Measurements from ENCODE around the gene GALNT2.

GALNT2 gene

DNA sequence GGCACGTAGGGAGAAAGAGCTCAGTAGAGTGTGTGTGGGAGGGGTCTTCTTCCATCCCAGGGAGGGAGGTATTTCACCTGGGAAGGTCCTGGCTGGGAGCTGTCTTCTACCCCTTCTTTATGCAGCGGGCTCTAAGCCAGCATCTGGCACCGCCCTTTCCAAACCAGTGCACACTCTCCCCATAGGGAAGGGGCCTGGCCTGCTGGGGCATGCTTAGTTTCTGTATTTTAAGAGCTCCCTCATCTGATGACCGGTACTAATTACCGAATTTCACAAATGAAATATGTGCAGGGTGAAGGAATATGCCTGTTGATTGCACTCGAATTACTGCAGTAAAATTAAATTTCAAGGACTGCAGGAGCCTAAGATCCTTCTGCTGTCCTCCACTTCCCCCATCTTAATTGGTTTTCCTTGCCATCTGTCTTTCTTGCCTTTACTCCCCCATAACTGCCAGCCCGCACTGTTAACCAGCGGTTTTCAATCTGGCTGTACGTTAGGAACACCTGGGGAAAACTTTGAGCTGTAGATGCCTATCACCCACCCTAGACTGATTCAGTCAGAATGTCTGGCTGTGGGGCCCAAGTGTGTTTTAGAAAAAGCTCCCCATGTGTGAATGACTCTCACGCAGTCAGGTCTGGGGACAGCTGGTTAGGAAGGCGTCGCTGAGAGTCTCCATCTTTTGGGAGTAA lies 20.1 kb downstream of the GALNT2 start:
- Histone ChIP-seq H3K9me2 (replicated peaks; ENCODE audit: low read depth, low read length) (no peaks in the 10 kb centered on the region), H3K4me2 (ENCODE audit: low read depth, low read length, poor library complexity, severe bottlenecking) (no peak overlapping the region), H3K79me2 (ENCODE audit: insufficient read depth, low read length) (peaks cover 100% of the 10 kb centered on the region), H3K9ac (ENCODE audit: low read depth, low read length, poor library complexity, severe bottlenecking) (no peak overlapping the region), H2AFZ (ENCODE audit: low read length) (no peak overlapping the region), H3K27me3 (ENCODE audit: insufficient read depth, low read length, poor library complexity, severe bottlenecking) (no peaks in the 10 kb centered on the region), H4K20me1 (ENCODE audit: insufficient read depth, low read length, poor library complexity, severe bottlenecking) (peaks cover 90% of the 10 kb centered on the region), H3K36me3 (ENCODE audit: insufficient read depth, low read length) (peaks cover 33% of the 10 kb centered on the region; the same call in 1 of the 2 replicates), H3K9me3 (ENCODE audit: insufficient read depth, low read depth, low read length) (no peaks in the 10 kb centered on the region), H3F3A (ENCODE audit: low read depth) (no peaks in the 10 kb centered on the region), H3K4me3 (ENCODE audit: low read length, poor library complexity, severe bottlenecking) (no peak overlapping the region), H3K4me1 (ENCODE audit: insufficient read depth, low read length, poor library complexity, severe bottlenecking) (peaks cover 30% of the 10 kb centered on the region)
- no peak for TF ChIP-seq EZH2phosphoT487 (IDR thresholded peaks at IDR 0.05; ENCODE audit: borderline replicate concordance)
- TF ChIP-seq, protein P1, sequence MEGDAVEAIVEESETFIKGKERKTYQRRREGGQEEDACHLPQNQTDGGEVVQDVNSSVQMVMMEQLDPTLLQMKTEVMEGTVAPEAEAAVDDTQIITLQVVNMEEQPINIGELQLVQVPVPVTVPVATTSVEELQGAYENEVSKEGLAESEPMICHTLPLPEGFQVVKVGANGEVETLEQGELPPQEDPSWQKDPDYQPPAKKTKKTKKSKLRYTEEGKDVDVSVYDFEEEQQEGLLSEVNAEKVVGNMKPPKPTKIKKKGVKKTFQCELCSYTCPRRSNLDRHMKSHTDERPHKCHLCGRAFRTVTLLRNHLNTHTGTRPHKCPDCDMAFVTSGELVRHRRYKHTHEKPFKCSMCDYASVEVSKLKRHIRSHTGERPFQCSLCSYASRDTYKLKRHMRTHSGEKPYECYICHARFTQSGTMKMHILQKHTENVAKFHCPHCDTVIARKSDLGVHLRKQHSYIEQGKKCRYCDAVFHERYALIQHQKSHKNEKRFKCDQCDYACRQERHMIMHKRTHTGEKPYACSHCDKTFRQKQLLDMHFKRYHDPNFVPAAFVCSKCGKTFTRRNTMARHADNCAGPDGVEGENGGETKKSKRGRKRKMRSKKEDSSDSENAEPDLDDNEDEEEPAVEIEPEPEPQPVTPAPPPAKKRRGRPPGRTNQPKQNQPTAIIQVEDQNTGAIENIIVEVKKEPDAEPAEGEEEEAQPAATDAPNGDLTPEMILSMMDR (conservative IDR thresholded peaks at IDR 0.05; ENCODE audit: low read length) = no peak

DNA sequence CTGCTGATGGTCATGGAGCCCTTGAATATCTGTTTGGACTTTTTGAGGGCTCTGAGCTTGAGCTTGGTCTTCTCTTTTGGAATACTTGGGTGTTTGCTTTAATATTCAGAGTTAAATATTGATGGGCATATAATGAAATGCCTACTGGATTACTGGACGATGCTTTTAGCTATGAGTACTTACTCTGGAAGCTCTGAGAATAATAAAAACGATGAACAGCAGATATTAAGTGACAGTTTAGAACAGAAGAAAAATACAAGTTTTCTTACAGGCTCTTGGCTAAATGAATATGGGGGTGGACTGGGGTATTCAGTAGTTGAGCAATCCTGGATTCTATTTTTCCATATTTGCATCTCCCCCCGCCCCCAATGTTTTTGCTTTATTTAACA lies 20.7 kb downstream of the GALNT2 start:
- Histone ChIP-seq H3K4me2 (ENCODE audit: low read depth, low read length, poor library complexity, severe bottlenecking) (no peak overlapping the region), H3K9me2 (replicated peaks; ENCODE audit: low read depth, low read length) (no peaks in the 10 kb centered on the region), H3K27me3 (ENCODE audit: insufficient read depth, low read length, poor library complexity, severe bottlenecking) (no peaks in the 10 kb centered on the region), H3K9ac (ENCODE audit: low read depth, low read length, poor library complexity, severe bottlenecking) (no peak overlapping the region), H3F3A (ENCODE audit: low read depth) (no peaks in the 10 kb centered on the region), H3K9me3 (ENCODE audit: insufficient read depth, low read depth, low read length) (no peaks in the 10 kb centered on the region), H2AFZ (ENCODE audit: low read length) (no peak overlapping the region), H3K36me3 (ENCODE audit: insufficient read depth, low read length) (peaks cover 39% of the 10 kb centered on the region; the same call in 1 of the 2 replicates), H4K20me1 (ENCODE audit: insufficient read depth, low read length, poor library complexity, severe bottlenecking) (peaks cover 88% of the 10 kb centered on the region), H3K4me1 (ENCODE audit: insufficient read depth, low read length, poor library complexity, severe bottlenecking) (peaks cover 30% of the 10 kb centered on the region), H3K79me2 (ENCODE audit: insufficient read depth, low read length) (peaks cover 100% of the 10 kb centered on the region), H3K4me3 (ENCODE audit: low read length, poor library complexity, severe bottlenecking) (no peak overlapping the region)
- TF ChIP-seq, protein P1 (conservative IDR thresholded peaks at IDR 0.05; ENCODE audit: low read length) = no peak
- TF ChIP-seq EZH2phosphoT487 (IDR thresholded peaks at IDR 0.05; ENCODE audit: borderline replicate concordance) = no peak

DNA sequence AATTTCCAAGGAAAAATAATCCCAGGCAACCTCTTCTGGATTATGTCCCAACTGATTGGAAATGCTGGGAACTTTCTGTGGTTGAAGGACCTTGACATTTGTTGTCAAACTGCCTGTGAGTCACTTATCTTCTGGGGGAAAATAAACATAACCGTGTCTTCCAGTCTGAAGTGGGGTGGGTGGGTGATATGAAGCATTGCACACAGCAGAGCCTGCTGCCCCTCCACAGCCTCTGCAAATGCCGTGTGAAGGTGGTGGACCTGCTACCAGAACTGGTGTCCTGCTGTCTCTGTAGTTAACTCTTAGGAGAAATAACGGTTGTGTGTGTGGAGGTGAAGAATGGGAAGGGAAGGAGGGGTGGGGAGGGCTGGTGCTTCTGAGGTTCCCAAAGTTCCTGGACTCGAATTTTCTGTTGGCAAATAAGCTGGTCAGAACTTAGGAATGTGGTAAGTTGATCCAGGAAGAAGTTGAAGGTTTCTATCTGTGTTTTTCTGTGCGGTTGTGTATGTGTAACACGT lies 23.2 kb downstream of the GALNT2 start:
- no peaks in the 10 kb centered on the region for H3K9me3 ChIP-seq (ENCODE audit: insufficient read depth, low read depth, low read length)
- peaks cover 59% of the 10 kb centered on the region; the same call in 1 of the 2 replicates for H3K36me3 ChIP-seq (ENCODE audit: insufficient read depth, low read length)
- no peaks in the 10 kb centered on the region for H3F3A ChIP-seq (ENCODE audit: low read depth)
- peaks cover 80% of the 10 kb centered on the region for H4K20me1 ChIP-seq (ENCODE audit: insufficient read depth, low read length, poor library complexity, severe bottlenecking)
- peaks cover 11% of the 10 kb centered on the region for H3K4me1 ChIP-seq (ENCODE audit: insufficient read depth, low read length, poor library complexity, severe bottlenecking)
- no peak overlapping the region for H2AFZ ChIP-seq (ENCODE audit: low read length)
- H3K9me2 ChIP-seq (replicated peaks; ENCODE audit: low read depth, low read length) = no peaks in the 10 kb centered on the region
- H3K4me2 ChIP-seq (ENCODE audit: low read depth, low read length, poor library complexity, severe bottlenecking) = no peak overlapping the region
- H3K9ac ChIP-seq (ENCODE audit: low read depth, low read length, poor library complexity, severe bottlenecking) = no peak overlapping the region
- H3K79me2 ChIP-seq (ENCODE audit: insufficient read depth, low read length) = peaks cover 100% of the 10 kb centered on the region
- no peak overlapping the region for H3K4me3 ChIP-seq (ENCODE audit: low read length, poor library complexity, severe bottlenecking)
- H3K27me3 ChIP-seq (ENCODE audit: insufficient read depth, low read length, poor library complexity, severe bottlenecking) = no peaks in the 10 kb centered on the region
- TF ChIP-seq EZH2phosphoT487 (IDR thresholded peaks at IDR 0.05; ENCODE audit: borderline replicate concordance) = no peak
- TF ChIP-seq, protein P1 (conservative IDR thresholded peaks at IDR 0.05; ENCODE audit: low read length) = no peak
